Astrocyte (in vitro differentiated cells and primary cell): ENCODE data around the gene STRA6. TPM values are rescaled to one million over a fixed set of nuclear protein-coding genes. Genes with fewer than 3 reads are reported as not detected.

Source experiments
- DNase-seq: peaks from one replicate; pipeline ENCODE4 v3.0.0-alpha.2; 2010; ENCODE audit warnings: low read depth
- FAIRE-seq: peaks from 2 replicates; lab custom pipeline; 2011; peaks lifted over from hg19 to GRCh38; lab: Jason Lieb, UNC
- H2AFZ ChIP-seq: 2 replicates; pipeline ENCODE4 v1.6.0; 2012; ENCODE audit warnings: low read depth, low read length, inconsistent platforms
- H3K27ac ChIP-seq: 2 replicates; pipeline ENCODE4 v1.5.1; 2011; ENCODE audit warnings: low read depth, low read length, inconsistent platforms
- H3K27me3 ChIP-seq: 2 replicates; pipeline ENCODE4 v1.6.0; 2011; ENCODE audit warnings: low read length, inconsistent platforms; ENCODE audit not compliant: insufficient read depth
- H3K36me3 ChIP-seq: 2 replicates; pipeline ENCODE4 v1.5.1; 2011; ENCODE audit warnings: low read length, inconsistent platforms; ENCODE audit not compliant: insufficient read depth
- H3K4me1 ChIP-seq: 2 replicates; pipeline ENCODE4 v1.5.1; 2011; ENCODE audit warnings: low read length, inconsistent platforms; ENCODE audit not compliant: insufficient read depth
- H3K4me2 ChIP-seq: 2 replicates; pipeline ENCODE4 v1.6.0; 2012; ENCODE audit warnings: low read length, inconsistent platforms
- H3K4me3 ChIP-seq: 2 replicates; pipeline ENCODE4 v1.5.1; 2011; ENCODE audit warnings: low read depth, mild to moderate bottlenecking, low read length, inconsistent platforms; ENCODE audit not compliant: insufficient read depth
- H3K79me2 ChIP-seq: 2 replicates; pipeline ENCODE4 v1.6.0; 2012; ENCODE audit warnings: mild to moderate bottlenecking, low read length, inconsistent platforms; ENCODE audit not compliant: insufficient read depth
- H3K9ac ChIP-seq: 2 replicates; pipeline ENCODE4 v1.6.0; 2012; ENCODE audit warnings: mild to moderate bottlenecking, low read length, inconsistent platforms
- H3K9me3 ChIP-seq: 2 replicates; pipeline ENCODE4 v1.5.1; 2012; ENCODE audit warnings: low read depth, mild to moderate bottlenecking, low read length, inconsistent platforms; ENCODE audit not compliant: insufficient read depth
- H4K20me1 ChIP-seq: 2 replicates; pipeline ENCODE4 v1.6.0; 2012; ENCODE audit warnings: low read length, inconsistent platforms; ENCODE audit not compliant: insufficient read depth
- H3K27ac Mint-ChIP-seq: one replicate; pipeline ENCODE4 v1.8.0; 2021; ENCODE audit warnings: mild to moderate bottlenecking, mixed read lengths; ENCODE audit not compliant: unreplicated experiment
- H3K27me3 Mint-ChIP-seq: one replicate; pipeline ENCODE4 v1.8.0; 2021; ENCODE audit warnings: low read depth, mixed read lengths; ENCODE audit not compliant: unreplicated experiment
- H3K36me3 Mint-ChIP-seq: one replicate; pipeline ENCODE4 v1.8.0; 2021; ENCODE audit warnings: low read depth, mixed read lengths; ENCODE audit not compliant: unreplicated experiment
- H3K4me1 Mint-ChIP-seq: one replicate; pipeline ENCODE4 v1.8.0; 2021; ENCODE audit warnings: low read depth, mixed read lengths; ENCODE audit not compliant: unreplicated experiment
- H3K4me3 Mint-ChIP-seq: one replicate; pipeline ENCODE4 v1.8.0; 2021; ENCODE audit warnings: mild to moderate bottlenecking, moderate library complexity, mixed read lengths; ENCODE audit not compliant: unreplicated experiment
- H3K9me3 Mint-ChIP-seq: one replicate; pipeline ENCODE4 v1.8.0; 2021; ENCODE audit warnings: mild to moderate bottlenecking, mixed read lengths; ENCODE audit not compliant: unreplicated experiment
- CTCF ChIP-seq: IDR thresholded peaks from 2 replicates; pipeline ENCODE4 v1.5.1; 2011; ENCODE audit warnings: low read depth, mild to moderate bottlenecking, inconsistent platforms, low read length, moderate library complexity; ENCODE audit not compliant: insufficient read depth
- EZH2 ChIP-seq: IDR thresholded peaks from 2 replicates; pipeline ENCODE4 v1.6.1; 2012; ENCODE audit warnings: mild to moderate bottlenecking, low read length, inconsistent platforms; ENCODE audit not compliant: insufficient read depth
- total RNA-seq: library from RNA; stranded (reverse); gene quantifications from 2 replicates; pipeline ENCODE4 v1.2.1, GENCODE V29; 2021

The STRA6 gene
- total RNA-seq, 1 donor from 2014 or later = 7.2 TPM

- no peaks in the 10 kb centered on the region for H3K79me2 ChIP-seq
- FAIRE-seq (no peak), DNase-seq (no peak)
- peaks cover 17% of the 10 kb centered on the region for H3K9me3 ChIP-seq
- H3K27me3 Mint-ChIP-seq = peaks cover 57% of the 10 kb centered on the region
- H3K27ac Mint-ChIP-seq = no peak overlapping the region
- H3K9ac ChIP-seq = peak overlapping the region; percentile 67
- peak overlapping the region; percentile 53 for H3K4me3 ChIP-seq
- peaks cover 19% of the 10 kb centered on the region for H3K9me3 Mint-ChIP-seq
- no peaks in the 10 kb centered on the region for H3K36me3 Mint-ChIP-seq
- no peaks in the 10 kb centered on the region for H4K20me1 ChIP-seq
- H3K4me1 ChIP-seq = peaks cover 18% of the 10 kb centered on the region
- peaks cover 34% of the 10 kb centered on the region for H3K27me3 ChIP-seq
- H3K4me3 Mint-ChIP-seq = peak overlapping the region; percentile 77
- no peaks in the 10 kb centered on the region for H3K36me3 ChIP-seq
- peak overlapping the region; percentile 83 for H3K4me2 ChIP-seq
- TF ChIP-seq EZH2 (no peak), CTCF (no peak)
- H3K27ac ChIP-seq = no peak overlapping the region
- H2AFZ ChIP-seq = peak overlapping the region; percentile 64
- peaks cover 5% of the 10 kb centered on the region for H3K4me1 Mint-ChIP-seq
These were observed 66.1 kb downstream of the STRA6 start for GRCh38 chr15:74136540-74136813.

- Histone ChIP-seq H4K20me1 (no peaks in the 10 kb centered on the region), H3K4me2 (peak overlapping the region; percentile 83), H3K79me2 (no peaks in the 10 kb centered on the region), H3K4me3 (no peak overlapping the region), H3K4me1 (peaks cover 24% of the 10 kb centered on the region), H3K36me3 (no peaks in the 10 kb centered on the region), H3K27me3 (peaks cover 47% of the 10 kb centered on the region), H2AFZ (no peak overlapping the region), H3K9ac (no peak overlapping the region), H3K9me3 (peaks cover 18% of the 10 kb centered on the region), H3K27ac (no peak overlapping the region)
- DNase-seq = no peak
- no peak for FAIRE-seq
- peaks cover 29% of the 10 kb centered on the region for H3K9me3 Mint-ChIP-seq
- no peaks in the 10 kb centered on the region for H3K36me3 Mint-ChIP-seq
- peaks cover 7% of the 10 kb centered on the region for H3K4me1 Mint-ChIP-seq
- no peak for TF ChIP-seq EZH2
- no peak for TF ChIP-seq CTCF
- peak overlapping the region; percentile 89 for H3K27ac Mint-ChIP-seq
- no peak overlapping the region for H3K4me3 Mint-ChIP-seq
- peaks cover 67% of the 10 kb centered on the region for H3K27me3 Mint-ChIP-seq
These were observed 67.5 kb downstream of the STRA6 start for GRCh38 chr15:74135041-74135565.

- H3K27me3 Mint-ChIP-seq = peaks cover 68% of the 10 kb centered on the region
- H3K4me1 Mint-ChIP-seq = peaks cover 2% of the 10 kb centered on the region
- no peaks in the 10 kb centered on the region for H3K36me3 Mint-ChIP-seq
- peaks cover 18% of the 10 kb centered on the region for H3K9me3 ChIP-seq
- H3K4me3 ChIP-seq = no peak overlapping the region
- H3K36me3 ChIP-seq = no peaks in the 10 kb centered on the region
- H3K4me3 Mint-ChIP-seq = no peak overlapping the region
- FAIRE-seq (no peak), DNase-seq (no peak)
- peaks cover 33% of the 10 kb centered on the region for H3K9me3 Mint-ChIP-seq
- H3K9ac ChIP-seq = no peak overlapping the region
- no peak overlapping the region for H3K27ac ChIP-seq
- TF ChIP-seq EZH2 (peak; percentile 76), CTCF (no peak)
- no peaks in the 10 kb centered on the region for H3K79me2 ChIP-seq
- H3K4me2 ChIP-seq = no peak overlapping the region
- peaks cover 51% of the 10 kb centered on the region for H3K27me3 ChIP-seq
- H3K27ac Mint-ChIP-seq = peak overlapping the region; percentile 89
- no peaks in the 10 kb centered on the region for H4K20me1 ChIP-seq
- peaks cover 28% of the 10 kb centered on the region for H3K4me1 ChIP-seq
- H2AFZ ChIP-seq = no peak overlapping the region
These were observed 68.1 kb downstream of the STRA6 start for GRCh38 chr15:74134387-74135027.
